ENCODE results near the gene SLFN11. TPM values are rescaled to one million over a fixed set of nuclear protein-coding genes. Genes with fewer than 3 reads are reported as not detected.
"Not testable (repeated sequence)": the region's sequence is repeated elsewhere in the genome, so short reads cannot be mapped to it uniquely, and the experiment has no call there.

SLFN11 gene, protein sequence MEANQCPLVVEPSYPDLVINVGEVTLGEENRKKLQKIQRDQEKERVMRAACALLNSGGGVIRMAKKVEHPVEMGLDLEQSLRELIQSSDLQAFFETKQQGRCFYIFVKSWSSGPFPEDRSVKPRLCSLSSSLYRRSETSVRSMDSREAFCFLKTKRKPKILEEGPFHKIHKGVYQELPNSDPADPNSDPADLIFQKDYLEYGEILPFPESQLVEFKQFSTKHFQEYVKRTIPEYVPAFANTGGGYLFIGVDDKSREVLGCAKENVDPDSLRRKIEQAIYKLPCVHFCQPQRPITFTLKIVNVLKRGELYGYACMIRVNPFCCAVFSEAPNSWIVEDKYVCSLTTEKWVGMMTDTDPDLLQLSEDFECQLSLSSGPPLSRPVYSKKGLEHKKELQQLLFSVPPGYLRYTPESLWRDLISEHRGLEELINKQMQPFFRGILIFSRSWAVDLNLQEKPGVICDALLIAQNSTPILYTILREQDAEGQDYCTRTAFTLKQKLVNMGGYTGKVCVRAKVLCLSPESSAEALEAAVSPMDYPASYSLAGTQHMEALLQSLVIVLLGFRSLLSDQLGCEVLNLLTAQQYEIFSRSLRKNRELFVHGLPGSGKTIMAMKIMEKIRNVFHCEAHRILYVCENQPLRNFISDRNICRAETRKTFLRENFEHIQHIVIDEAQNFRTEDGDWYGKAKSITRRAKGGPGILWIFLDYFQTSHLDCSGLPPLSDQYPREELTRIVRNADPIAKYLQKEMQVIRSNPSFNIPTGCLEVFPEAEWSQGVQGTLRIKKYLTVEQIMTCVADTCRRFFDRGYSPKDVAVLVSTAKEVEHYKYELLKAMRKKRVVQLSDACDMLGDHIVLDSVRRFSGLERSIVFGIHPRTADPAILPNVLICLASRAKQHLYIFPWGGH
- total RNA-seq: 12.3 TPM

DNA sequence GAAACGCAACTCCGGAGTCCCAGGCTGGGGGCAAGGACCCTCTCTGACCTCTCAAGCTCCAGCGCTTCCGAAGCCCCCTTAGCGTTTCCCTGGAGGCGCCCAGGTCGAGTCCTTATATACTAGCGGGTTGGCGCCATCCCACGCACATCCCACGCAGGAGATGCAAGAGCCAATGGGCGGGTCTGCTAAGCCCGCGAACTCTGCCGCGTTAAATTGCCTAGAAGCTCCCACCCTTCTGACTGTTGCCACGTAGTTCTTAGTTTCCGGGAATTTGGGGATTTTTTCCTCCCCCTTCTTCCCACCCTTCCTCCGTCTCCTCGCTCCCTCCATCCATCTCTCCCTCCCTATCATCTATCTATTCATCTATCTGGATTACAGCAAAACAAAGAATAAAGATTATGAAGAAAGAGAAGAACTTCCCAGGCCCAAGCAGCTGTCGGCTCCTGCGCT lies at the start of gene SLFN11:
Gene SLFN11 (minus strand): TSS at position 88 of the 450 bp plus-strand sequence. CDS start 9,814 bp downstream, outside the sequence.
- DNase-seq (ENCODE audit: low spot score): peak; percentile 74

- DNase-seq (ENCODE audit: low spot score): not testable (repeated sequence)
These were observed 47.6 kb upstream of the SLFN11 start for GRCh38 chr17:35421069-35421468.

GRCh38 chr17:35416659-35417058 lies 43.2 kb upstream of the SLFN11 start:
- DNase-seq (ENCODE audit: low spot score): no peak

DNA sequence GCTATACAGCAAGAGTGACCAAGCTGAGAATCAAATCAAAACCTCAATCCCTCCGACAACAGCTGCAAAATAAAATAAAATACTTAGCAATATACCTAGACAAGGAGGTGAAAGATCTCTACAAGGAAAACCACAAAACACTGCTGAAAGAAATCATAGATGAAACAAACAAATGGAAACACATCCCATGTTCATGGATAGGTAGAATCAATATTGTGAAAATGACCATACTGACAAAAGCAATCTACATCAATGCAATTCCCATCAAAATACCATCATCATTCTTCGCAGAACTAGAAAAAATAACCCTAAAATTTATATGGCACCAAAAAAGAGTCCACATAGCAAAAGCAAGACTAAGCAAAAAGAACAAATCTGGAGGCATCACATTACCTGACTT lies 41.3 kb upstream of the SLFN11 start:
- not testable (repeated sequence) for DNase-seq (ENCODE audit: low spot score)

DNA sequence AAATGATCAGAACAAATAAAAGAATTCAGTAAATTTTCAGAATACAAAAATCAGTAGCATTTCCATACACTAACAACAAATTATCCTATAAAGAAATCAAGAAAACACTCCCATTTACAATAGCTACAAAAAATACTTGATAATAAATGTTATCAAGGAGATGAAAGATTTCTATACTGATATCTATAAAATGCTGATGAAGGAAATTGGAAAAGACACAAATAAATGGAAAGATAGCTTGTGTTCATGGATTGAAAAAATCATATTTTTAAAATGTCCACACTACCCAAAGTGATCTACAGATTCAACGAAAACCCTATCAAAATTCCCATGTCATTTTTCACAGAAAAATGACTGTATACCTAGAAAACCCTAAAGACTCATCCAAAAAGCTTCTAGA lies 40.8 kb upstream of the SLFN11 start:
- no peak for DNase-seq (ENCODE audit: low spot score)

DNA sequence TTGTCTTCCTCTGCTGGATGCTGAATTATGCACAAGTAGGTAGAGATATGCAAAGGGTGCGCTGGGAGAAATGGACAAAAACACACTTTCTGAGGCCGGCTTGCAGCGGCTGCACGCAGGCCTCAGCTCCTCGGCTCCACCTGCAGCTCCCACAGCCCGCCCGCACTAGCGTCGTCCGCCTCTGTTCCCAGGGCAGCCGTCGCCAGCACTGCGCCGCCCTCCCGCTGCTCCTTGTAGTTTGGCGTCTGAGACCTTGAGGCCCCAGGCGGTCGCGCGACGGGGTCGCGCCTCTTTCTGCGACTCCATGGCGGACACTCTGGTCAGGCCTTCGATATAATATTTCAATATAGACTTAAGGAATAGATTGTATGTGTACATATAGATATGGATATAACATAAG lies 34.1 kb upstream of the SLFN11 start:
- no peak for DNase-seq (ENCODE audit: low spot score)

GRCh38 chr17:35406568-35406967 lies 33.1 kb upstream of the SLFN11 start:
- no peak for DNase-seq (ENCODE audit: low spot score)

DNA sequence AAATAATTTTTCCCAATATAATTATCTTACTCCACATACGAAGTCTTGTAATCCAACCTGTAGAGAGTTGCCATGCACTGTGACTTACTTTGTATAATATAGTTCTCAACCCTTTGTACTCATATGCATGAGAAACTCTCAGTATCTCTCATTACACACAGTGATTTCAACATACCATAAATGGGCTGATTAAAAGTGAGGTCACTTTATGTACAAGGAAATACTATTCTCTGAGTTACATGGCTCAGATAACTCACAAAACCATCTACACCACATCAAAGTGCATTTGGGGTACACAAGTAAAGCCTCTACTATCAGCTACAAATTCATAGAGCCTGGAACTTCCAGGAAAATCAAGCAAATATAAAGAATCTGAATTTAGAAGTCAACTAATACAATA lies 30.9 kb upstream of the SLFN11 start:
- DNase-seq (ENCODE audit: low spot score): no peak

GRCh38 chr17:35393783-35394182 lies 20.4 kb upstream of the SLFN11 start:
- not testable (repeated sequence) for DNase-seq (ENCODE audit: low spot score)

- no peak for DNase-seq (ENCODE audit: low spot score)
These were observed 17.2 kb upstream of the SLFN11 start for GRCh38 chr17:35390663-35391062.

DNA sequence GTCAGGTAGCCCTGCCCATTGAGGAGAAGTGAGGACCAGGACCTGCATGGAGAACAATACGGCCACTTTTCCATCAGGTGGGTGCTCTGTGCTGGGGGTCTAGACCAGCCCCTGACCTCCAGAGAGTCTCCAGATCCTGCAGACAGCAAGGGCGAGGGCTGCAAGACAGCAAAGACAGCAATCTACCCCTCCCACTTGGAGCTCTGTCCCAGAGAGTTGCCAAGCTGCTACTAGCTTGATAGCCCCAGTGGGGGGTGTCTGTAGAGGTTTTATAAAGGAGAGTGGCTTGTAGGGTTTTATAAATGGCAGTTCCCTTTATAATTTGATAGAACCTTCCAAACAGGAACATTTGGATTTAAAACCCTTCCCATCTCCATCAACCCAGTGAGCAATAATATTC lies 16.7 kb upstream of the SLFN11 start:
- no peak for DNase-seq (ENCODE audit: low spot score)

DNA sequence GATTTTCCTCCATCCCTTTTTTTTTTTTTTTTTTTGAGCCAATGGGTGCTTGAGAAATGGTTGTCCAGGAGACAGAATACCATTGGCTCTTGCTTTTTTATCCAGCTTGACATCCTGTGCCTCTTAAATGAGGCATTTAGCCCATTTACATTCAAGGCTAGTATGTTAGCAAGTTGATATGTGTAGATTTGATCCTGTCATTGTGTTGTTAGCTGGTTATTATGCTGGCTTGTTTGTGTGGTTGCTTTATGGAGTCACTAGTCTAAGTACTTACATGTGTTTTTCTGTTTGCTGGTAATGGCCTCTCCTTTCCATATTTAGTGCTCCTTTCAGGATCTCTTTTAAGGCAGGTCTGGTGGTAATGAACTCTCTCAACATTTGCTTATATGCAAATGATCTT lies 14.1 kb upstream of the SLFN11 start:
- DNase-seq (ENCODE audit: low spot score): no peak

DNA sequence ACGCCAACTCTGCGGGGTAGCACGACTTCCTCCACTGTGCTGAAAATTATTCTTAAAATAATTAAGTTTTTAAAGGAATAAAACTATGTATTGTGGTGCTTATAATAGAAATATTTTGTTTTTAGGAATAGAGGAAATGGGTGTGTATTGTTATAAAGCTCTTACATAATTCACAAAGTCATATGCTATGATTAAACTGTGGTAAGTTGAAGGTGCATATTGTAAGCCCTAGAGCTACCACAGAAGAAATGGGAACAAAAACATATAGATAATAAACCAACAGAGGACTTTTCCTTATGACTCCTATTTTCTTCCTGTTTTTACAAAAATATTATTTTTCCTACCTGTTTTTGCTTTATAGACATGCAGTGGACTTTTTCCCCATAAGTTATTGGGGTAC lies 4.3 kb upstream of the SLFN11 start:
- no peak for DNase-seq (ENCODE audit: low spot score)

DNA sequence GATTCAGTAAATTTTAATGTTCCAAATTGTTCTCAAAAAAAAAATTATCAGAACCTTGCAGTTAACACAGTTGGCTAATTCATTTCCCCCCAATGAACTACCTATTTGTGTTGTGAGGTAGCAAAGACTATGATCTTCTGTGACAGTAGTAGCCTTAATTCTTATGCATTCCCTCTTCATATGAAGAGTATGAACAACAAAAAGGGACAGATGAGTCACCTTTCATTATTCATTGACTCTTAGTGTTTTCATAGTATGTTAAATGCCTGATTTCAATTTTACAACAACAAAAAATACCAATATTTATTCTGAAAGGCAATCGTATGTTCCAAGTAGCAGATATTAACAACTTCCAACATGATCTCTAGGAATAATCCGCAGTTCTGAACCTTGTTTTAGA lies 3.6 kb upstream of the SLFN11 start:
- no peak for DNase-seq (ENCODE audit: low spot score)

GRCh38 chr17:35376245-35376644 lies 2.8 kb upstream of the SLFN11 start:
- no peak for DNase-seq (ENCODE audit: low spot score)

DNA sequence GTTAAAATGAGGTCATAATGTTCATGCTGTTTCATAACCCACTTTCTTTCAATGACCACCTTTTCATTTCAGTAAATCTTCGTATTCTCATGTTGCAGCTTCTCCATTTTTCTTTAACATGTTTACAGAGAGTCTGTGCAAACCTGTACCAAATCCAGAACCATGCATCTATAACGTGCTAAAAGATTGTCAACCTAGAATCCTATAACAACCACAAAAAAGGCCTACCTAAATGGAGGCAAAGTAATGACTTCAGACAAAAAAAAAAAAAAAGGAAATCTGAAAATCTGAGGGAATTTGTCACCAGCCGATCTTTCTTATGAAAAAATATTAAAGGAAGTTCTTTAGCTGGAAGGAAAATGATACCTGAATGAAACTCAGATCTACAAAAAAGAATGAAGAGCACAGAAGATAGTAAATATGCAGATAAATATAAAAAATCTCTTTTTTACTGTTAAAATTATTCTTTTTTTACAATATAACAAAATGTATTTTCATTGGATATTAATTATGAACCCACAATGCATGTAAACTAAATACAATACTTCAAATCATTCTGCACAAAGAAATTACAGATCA lies 1.4 kb upstream of the SLFN11 start:
- no peak for DNase-seq (ENCODE audit: low spot score)

- DNase-seq (ENCODE audit: low spot score): peak; percentile 31
These were observed 754 bp upstream of the SLFN11 start for GRCh38 chr17:35373984-35374765.

- DNase-seq (ENCODE audit: low spot score): no peak
These were observed 431 bp downstream of the SLFN11 start for GRCh38 chr17:35372846-35373533.

- DNase-seq (ENCODE audit: low spot score): no peak
These were observed 1.5 kb downstream of the SLFN11 start for GRCh38 chr17:35371934-35372333.

DNA sequence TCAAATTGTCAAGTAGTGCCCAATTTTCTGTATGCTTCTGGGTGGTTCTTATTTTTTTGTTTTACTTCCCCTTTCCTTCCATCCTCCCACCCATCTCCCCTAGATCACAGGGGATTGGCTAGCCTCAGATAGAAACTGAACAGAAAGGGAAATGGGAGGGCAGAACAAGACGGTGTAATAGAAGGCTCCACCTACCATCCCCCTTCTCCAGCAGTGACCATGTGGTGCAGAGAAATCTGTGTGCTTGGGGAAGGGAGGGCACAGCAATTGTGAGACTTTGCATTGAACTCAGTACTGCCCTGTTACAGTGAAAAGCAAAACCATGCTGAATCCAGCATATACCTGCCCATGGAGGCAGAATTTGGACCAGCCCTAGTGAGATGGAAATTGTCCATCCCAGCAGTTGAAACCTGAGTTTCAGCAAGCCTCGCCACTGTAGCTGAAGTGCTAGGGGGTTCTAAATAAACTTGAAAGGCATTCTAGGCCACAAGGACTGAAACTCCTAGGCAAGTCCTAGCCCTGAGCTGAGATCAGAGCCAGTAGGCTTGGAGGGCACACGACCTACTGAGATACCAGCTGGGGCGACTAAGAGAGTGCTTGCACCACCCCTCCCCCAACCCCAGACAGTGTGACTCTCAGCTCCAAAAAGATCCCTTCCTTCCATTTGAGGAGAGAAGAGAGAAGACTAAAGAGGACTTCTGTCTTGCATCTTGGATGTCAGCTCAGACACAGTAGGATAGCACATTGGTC lies 5.2 kb downstream of the SLFN11 start:
- DNase-seq (ENCODE audit: low spot score): peak; percentile 16

All from mucosa of gallbladder (tissue), 1 donor.